Left cardiac atrium (tissue), 4 donors: ENCODE data around the gene WDR62. TPM values are rescaled to one million over a fixed set of nuclear protein-coding genes. Genes with fewer than 3 reads are reported as not detected.

Experiments used
- ATAC-seq, 2 donors: fragments of 200-7000 bp; cut with Tn5 transposase; one replicate each; pipeline ENCODE4 v1.9.1; 2020; ENCODE audit warnings: mild to moderate bottlenecking in 2 of 2, moderate library complexity in 2 of 2
- DNase-seq: peaks from one replicate; pipeline ENCODE4 v3.0.0-alpha.2; 2020
- intact Hi-C, 2 donors: fragments of 100-400 bp; cut with DNase I; formaldehyde crosslinking; loops; one replicate each; pipeline versions ENCODE4 v1.14.1 to v1.15.1; 2022 to 2023
- total RNA-seq, 2 donors: library from RNA; stranded (reverse); fragmentation: NEBNext Ultra II Directional; extraction: Animal tissue kit (Norgen Biotek cat#: 25700); gene quantifications; one replicate each; pipeline ENCODE4 v1.2.1, GENCODE V29; 2021
- donor health status: DM: no; HTN: yes; CAD: no.
- donor health status: DM: no; HTN: yes; CAD: no; lungs with severe emphysema.
- donor health status: DM: yes; HTN: yes; CAD: no.
- donor health status: Dilated cardiomyopathy.

WDR62 gene
- total RNA-seq, 2 donors from 2014 or later = 4.4 to 18.1 TPM

DNA sequence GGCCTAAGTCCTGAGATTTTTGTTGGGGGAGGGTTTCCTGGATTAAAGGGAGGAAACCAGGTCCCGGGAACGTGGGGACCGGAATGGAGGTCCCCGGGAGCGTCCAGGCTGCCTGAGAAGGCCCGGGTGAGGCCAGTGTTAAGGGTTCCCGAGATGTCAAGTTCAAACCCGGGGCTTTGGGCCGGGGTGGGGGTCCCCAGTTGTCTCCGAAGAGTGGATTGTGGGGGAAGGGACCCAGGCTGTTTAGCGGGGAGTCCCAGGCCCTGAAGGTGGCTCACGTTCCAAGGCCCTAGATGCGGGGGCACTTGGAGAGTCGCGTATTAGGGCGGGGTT, 97.3 kb downstream of the WDR62 start:
- intact Hi-C loops = no loop called here

GRCh38 chr19:36152352-36153091, 97.8 kb downstream of the WDR62 start, which contains the start of gene COX7A1:
Gene COX7A1, minus strand, starts transcription at chr19:36152447. Its CDS starts 40 bp downstream, at chr19:36152407.
- peak; percentile 84 for DNase-seq
- peak; percentile 90 to 91 for ATAC-seq
- intact Hi-C loops = no loop called here

More for the DNA sequence above, 97.3 kb downstream of the WDR62 start:
- DNase-seq (no peak), ATAC-seq (peak; percentile 9 to 13)

DNA sequence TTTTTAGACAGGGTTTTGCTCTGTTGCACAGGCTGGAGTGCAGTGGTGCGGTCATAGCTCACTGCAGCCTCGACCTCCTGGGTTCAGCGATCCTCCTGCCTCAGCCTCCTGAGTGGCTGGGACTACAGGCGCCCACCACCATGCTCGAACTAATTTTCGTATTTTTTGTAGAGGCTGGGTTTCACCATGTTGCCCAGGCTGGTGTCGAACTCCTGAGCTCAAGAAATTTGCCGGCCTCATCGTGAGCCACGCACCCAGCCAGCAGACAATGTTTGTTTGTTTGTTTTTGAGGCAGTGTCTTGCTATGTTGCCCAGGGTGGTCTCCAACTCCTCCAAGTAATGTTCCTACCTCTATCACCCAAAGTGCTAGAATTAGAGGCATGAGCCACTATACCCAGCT, 98.4 kb downstream of the WDR62 start:
- ATAC-seq (no peak), DNase-seq (no peak)
- intact Hi-C loops = no loop called here

Other genes starting within 250 kb of the WDR62 start
- not detected for gene PRODH2, start 242.1 kb upstream of the WDR62 start, total RNA-seq
- not detected for gene NPHS1, start 202.4 kb upstream of the WDR62 start, total RNA-seq
- gene KIRREL2, start 198.0 kb upstream of the WDR62 start, total RNA-seq = under 1 TPM in 1 of 2 donors, not detected in 1; 0.06 TPM
- 10 to 100 TPM; 11.3 to 17.0 TPM for gene APLP1, start 186.3 kb upstream of the WDR62 start, total RNA-seq
- 1 to 10 TPM; 3.9 to 5.4 TPM for gene NFKBID, start 154.4 kb upstream of the WDR62 start, total RNA-seq
- gene HCST, start 152.4 kb upstream of the WDR62 start, total RNA-seq = 10 to 100 TPM in 1 of 2 donors, 1 to 10 TPM in 1; 6.9 to 15.5 TPM
- 10 to 100 TPM; 43.4 to 88.7 TPM for gene TYROBP, start 146.6 kb upstream of the WDR62 start, total RNA-seq
- 1 to 10 TPM; 7.6 to 9.7 TPM for gene LRFN3, start 118.5 kb upstream of the WDR62 start, total RNA-seq
- 10 to 100 TPM; 11.4 to 16.0 TPM for gene SDHAF1, start 59.7 kb upstream of the WDR62 start, total RNA-seq
- under 1 TPM in 1 of 2 donors, not detected in 1; 0.27 TPM for gene SYNE4, start 46.1 kb upstream of the WDR62 start, total RNA-seq
- 10 to 100 TPM; 11.6 to 13.2 TPM for gene ALKBH6, start 40.7 kb upstream of the WDR62 start, total RNA-seq
- 1 to 10 TPM; 7.2 to 7.9 TPM for gene CLIP3, start 22.0 kb upstream of the WDR62 start, total RNA-seq
- 1 to 10 TPM; 2.3 to 4.4 TPM for gene THAP8, start 612 bp upstream of the WDR62 start, total RNA-seq
- gene OVOL3, start 56.2 kb downstream of the WDR62 start, total RNA-seq = not detected
- 100 to 1,000 TPM in 1 of 2 donors, 10 to 100 TPM in 1; 92.6 to 104 TPM for gene POLR2I, start 60.0 kb downstream of the WDR62 start, total RNA-seq
- 10 to 100 TPM; 81.2 to 85.0 TPM for gene TBCB, start 60.6 kb downstream of the WDR62 start, total RNA-seq
- 100 to 1,000 TPM; 614 TPM for gene CAPNS1, start 85.2 kb downstream of the WDR62 start, total RNA-seq
- gene COX7A1, start 97.5 kb downstream of the WDR62 start, total RNA-seq = 1,000 to 10,000 TPM; 1,384 to 1,769 TPM
- gene ZNF565, start 159.8 kb downstream of the WDR62 start, total RNA-seq = 1 to 10 TPM; 4.5 to 4.8 TPM
- 10 to 100 TPM; 28.0 to 48.6 TPM for gene ZNF146, start 160.2 kb downstream of the WDR62 start, total RNA-seq